Activated CD4-positive, CD25-positive, alpha-beta regulatory T cell (primary cell): Measurements from ENCODE around the gene AAK1.
"Not testable (repeated sequence)": the region's sequence is repeated elsewhere in the genome, so short reads cannot be mapped to it uniquely, and the experiment has no call there.

ENCODE experiments used
- DNase-seq, 4 experiments: peaks; one replicate each; lab custom pipeline; 2025; lab: John Stamatoyannopoulos, UW

The AAK1 gene

GRCh38 chr2:69643602-69644505 is at the start of gene AAK1:
AAK1 (minus strand) TSS chr2:69643739; CDS start chr2:69643040, 699 bp downstream.
- peak; percentile 66 to 77 (median 69) for DNase-seq

- DNase-seq = no peak
Measured at GRCh38 chr2:69692424-69692823, 48.9 kb upstream of the AAK1 start.

GRCh38 chr2:69689969-69690368 is 46.4 kb upstream of the AAK1 start:
- no peak for DNase-seq

GRCh38 chr2:69689466-69689865 is 45.9 kb upstream of the AAK1 start:
- DNase-seq = no peak

- no peak for DNase-seq
Measured at GRCh38 chr2:69687971-69688611, 44.6 kb upstream of the AAK1 start.

GRCh38 chr2:69686813-69687212 is 43.3 kb upstream of the AAK1 start:
- DNase-seq = no peak

- no peak for DNase-seq
Measured at GRCh38 chr2:69685321-69686048, 41.9 kb upstream of the AAK1 start.

GRCh38 chr2:69683170-69683971 is 39.8 kb upstream of the AAK1 start:
- no peak for DNase-seq

- DNase-seq = no peak
Measured at GRCh38 chr2:69682525-69682924, 39.0 kb upstream of the AAK1 start.

GRCh38 chr2:69680001-69680675 is 36.6 kb upstream of the AAK1 start:
- DNase-seq = no peak

GRCh38 chr2:69677914-69678313 is 34.4 kb upstream of the AAK1 start:
- no peak for DNase-seq

- no peak for DNase-seq
Measured at GRCh38 chr2:69676146-69676545, 32.6 kb upstream of the AAK1 start.

- DNase-seq = no peak
Measured at GRCh38 chr2:69674316-69674670, 30.8 kb upstream of the AAK1 start.

- DNase-seq = not testable (repeated sequence)
Measured at GRCh38 chr2:69673098-69673497, 29.6 kb upstream of the AAK1 start.

- DNase-seq = no peak
Measured at GRCh38 chr2:69669666-69670065, 26.1 kb upstream of the AAK1 start.

- DNase-seq = no peak
Measured at GRCh38 chr2:69668598-69668997, 25.1 kb upstream of the AAK1 start.

GRCh38 chr2:69667805-69668382 is 24.4 kb upstream of the AAK1 start:
- DNase-seq = no peak

- DNase-seq = no peak
Measured at GRCh38 chr2:69665152-69665551, 21.6 kb upstream of the AAK1 start.

- no peak for DNase-seq
Measured at GRCh38 chr2:69663860-69664259, 20.3 kb upstream of the AAK1 start.

- not testable (repeated sequence) for DNase-seq
Measured at GRCh38 chr2:69662547-69662946, 19.0 kb upstream of the AAK1 start.

GRCh38 chr2:69660637-69661036 is 17.1 kb upstream of the AAK1 start:
- DNase-seq = no peak
